Measurements from ENCODE around the gene KRT74.

GRCh38 chr12:52528641-52529143 lies 45.0 kb downstream of the KRT74 start:
- TF ChIP-seq CTCF (IDR thresholded peaks at IDR 0.05) (no peak), POLR2A (IDR thresholded peaks at IDR 0.05) (no peak), POLR2AphosphoS5 (IDR thresholded peaks at IDR 0.05) (no peak)

Data from gastroesophageal sphincter (tissue), 3 donors.